NB4 (cell line): ENCODE results near the gene STXBP3.

Experiments used
- CTCF ChIP-seq: IDR thresholded peaks from one replicate; pipeline ENCODE4 v1.5.1; 2012; ENCODE audit warnings: low read depth, low read length
- MAX ChIP-seq: IDR thresholded peaks from 2 replicates; pipeline ENCODE4 v1.6.1; 2011; ENCODE audit warnings: low read depth, low read length
- MYC ChIP-seq: IDR thresholded peaks from 2 replicates; pipeline ENCODE4 v1.6.1; 2011; ENCODE audit warnings: low read depth, low read length
- POLR2A ChIP-seq: IDR thresholded peaks from 2 replicates; pipeline ENCODE4 v1.6.1; 2011; ENCODE audit warnings: mild to moderate bottlenecking; ENCODE audit not compliant: insufficient read length; ENCODE audit errors: extremely low read depth

GRCh38 chr1:108858230-108858950 is 111.9 kb downstream of the STXBP3 start:
- TF ChIP-seq POLR2A: no peak
- TF ChIP-seq CTCF: no peak
- no peak for TF ChIP-seq MAX
- no peak for TF ChIP-seq MYC
